HG02884 (cell line): ENCODE results near the gene SH3BGRL3.
"Not testable (repeated sequence)": the region's sequence is repeated elsewhere in the genome, so short reads cannot be mapped to it uniquely, and the experiment has no call there.

Experiments used
- ATAC-seq: cut with Tn5 transposase; IDR thresholded peaks from one replicate; pipeline ENCODE4 v1.9.1; 2021; ENCODE audit warnings: mild to moderate bottlenecking, moderate library complexity; ENCODE audit not compliant: unreplicated experiment

SH3BGRL3 gene

DNA sequence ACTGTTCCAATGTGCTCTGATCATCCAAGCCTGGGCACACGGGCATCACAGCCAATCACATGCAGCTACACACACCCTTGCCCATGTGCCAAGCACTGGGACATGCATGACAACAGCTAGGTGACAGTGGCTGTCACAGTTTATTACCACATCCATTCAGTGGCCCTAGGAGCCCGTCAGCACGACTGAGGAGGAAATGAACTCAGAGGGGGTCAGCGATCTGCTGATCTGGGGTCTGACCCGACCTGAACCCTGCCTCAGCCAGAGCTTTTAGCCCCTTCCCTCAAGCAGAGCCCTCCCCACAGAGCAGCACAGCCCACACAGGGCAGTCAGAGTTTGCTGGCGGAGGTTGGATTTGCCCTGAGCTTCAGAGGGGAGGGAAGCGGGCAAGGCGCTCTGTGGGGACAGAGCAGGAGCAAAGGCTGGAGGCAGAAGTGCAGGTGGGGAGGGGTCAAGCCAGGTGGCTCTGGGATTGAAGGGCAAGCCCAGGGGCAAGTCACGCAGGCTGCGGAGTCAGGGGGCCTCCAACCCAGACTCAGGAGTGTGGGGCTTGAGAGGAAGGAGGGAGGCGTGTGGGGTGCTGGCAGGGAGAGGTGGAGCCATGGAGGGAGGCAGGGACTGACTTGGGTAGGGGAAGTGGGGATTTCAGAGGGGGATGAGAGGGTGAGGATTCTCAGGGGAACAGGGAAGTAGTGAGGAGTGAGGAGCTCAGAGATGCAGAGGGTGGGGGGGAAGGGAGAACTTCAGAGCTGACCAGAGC lies 10.4 kb downstream of the SH3BGRL3 start:
- no peak for ATAC-seq

DNA sequence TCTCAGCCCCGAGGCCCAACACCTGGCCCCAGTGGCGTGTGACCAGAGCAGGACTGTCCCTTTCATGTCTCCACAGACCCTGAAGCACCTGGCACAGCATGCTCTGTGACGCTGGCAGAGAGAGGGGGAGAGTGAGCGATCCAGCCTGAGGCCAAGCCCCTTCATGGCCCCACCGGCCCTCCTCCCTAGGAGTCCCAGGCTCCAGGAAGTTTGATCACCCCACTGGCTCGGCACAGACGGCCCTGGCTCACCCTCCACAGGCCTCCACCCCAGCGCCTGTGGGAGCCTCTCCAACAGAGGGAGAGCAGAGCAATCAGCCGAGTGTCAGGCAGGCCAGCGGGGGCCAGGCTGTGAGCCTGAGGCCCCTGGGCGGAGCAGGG lies 11.0 kb downstream of the SH3BGRL3 start:
- ATAC-seq, result no peak

DNA sequence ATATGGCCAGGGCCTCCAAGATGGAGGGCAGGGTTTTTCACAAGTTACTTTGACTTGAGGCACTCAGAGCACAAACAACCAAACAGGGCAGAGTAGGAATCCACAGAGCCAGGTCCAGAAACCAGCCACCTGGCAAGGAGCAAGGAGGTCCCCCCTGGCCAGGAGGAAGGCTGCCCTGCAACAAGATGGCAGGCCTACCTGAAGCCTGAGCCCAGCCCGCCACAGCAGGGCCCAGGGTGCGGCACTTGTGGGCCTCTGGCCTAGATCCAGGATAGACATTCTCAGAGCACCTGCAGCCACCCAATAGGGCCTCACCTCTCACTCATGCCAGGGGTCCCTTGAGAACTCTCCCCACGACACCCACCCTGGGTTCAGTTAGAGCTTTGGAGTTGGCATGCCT lies 11.5 kb downstream of the SH3BGRL3 start:
- ATAC-seq, result no peak

DNA sequence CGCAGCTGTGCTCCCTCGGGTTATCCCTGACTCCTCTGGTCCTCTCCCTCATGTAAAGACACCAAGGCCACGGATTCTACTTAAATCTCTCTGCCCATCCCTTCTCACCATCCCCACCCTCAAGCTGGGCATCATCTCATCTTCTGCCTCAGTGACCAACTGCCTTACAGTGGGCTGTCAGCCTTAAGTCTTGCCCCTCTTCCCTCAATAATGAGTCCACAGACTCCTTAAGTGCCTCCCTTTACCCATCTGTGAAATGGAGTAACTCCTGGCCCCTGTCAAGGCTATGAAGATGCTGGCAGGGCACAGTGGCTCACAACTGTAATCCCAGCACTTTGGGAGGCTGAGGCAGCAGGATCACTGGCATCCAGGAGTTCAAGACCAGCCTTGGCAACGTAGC lies 12.1 kb downstream of the SH3BGRL3 start:
- ATAC-seq, result no peak

DNA sequence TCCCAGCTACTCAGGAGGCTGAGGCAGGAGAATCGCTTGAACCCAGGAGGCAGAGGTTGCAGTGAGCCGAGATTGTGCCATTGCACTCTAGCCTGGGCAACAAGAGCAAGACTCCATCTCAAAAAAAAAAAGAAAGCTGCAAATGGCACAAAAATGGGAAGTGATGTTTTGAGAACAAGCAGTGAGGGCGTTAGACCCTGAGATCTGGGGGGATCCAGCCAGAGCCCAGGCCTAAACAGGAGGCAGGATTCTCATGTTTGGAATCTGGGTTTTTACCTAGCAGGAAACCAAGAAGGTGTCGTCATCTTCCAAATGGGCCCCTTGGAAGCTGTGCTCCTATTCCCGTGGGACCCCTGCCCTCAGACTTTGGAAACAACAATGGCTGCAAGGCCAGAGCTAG lies 12.8 kb downstream of the SH3BGRL3 start:
- ATAC-seq, result not testable (repeated sequence)

DNA sequence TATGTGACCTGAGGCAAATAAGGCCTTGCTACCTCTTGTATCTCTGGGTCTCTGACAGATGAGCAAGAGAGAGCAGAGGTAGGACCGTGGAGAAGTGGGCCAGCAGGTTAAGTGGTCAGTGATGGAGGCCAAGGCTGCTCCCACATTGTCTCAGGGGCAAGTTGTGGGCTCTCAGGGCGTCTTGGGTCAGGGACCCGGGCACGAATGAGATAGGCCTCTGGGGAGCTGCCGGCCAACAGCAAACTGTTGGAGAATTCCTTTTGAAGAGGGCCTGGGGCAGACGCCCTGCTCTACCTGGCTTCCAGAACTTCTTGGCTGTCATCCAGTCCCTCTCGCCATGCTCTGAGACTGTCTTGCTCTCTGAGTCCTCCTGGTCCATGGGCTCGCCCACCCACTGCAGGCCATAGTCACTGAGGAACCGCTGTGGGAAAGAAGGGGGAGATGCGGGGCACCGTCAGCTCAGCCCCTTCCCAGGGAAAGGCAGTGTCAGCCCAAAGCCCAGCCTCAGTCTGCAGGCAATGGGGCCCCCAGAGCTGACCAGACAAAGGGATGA lies 14.1 kb downstream of the SH3BGRL3 start:
- no peak for ATAC-seq

DNA sequence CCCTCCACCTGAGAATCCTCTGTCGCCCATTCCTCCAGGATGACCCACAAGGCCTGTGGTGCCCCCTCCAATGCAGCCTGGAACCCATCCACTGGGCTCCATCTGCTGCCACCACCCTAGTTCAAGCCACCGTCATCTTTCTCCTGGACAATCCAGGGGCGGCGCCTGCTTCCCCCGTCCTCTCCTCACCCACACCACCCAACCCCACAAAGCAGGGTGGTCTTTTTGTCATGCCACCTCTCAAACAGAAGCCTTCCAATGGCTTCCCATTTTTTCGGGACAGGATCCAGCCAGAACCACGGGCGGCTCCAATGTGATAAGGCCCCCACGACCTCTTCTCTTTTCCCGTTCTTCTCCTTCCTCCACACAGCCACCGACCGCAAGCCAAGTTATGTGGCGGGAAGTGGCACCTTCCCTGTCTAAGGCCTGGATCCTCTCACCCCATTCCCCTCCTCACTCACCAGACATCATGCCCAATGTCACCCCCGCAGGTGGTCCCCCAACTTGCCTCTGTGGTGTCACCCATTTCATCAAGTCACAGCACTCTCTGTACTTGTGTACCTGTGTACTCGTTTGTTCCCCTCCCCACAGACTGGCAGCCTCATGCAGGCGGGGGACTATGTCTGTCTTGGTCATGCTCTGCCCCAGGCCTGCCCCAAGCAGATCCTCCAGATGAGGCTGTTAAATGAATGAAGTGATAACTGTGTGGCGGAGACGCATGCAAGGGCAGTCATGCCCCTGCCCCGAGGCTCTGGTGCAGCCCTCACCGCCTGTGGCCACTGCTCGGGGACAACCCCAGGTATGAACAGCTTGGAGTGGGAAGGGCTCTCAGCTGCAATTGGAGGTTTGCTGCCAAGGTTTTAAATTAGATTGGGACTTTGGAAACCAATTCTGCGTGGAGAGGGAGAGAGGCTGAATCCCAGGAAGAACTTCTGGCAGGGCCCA lies 15.6 kb downstream of the SH3BGRL3 start:
- ATAC-seq, result no peak

DNA sequence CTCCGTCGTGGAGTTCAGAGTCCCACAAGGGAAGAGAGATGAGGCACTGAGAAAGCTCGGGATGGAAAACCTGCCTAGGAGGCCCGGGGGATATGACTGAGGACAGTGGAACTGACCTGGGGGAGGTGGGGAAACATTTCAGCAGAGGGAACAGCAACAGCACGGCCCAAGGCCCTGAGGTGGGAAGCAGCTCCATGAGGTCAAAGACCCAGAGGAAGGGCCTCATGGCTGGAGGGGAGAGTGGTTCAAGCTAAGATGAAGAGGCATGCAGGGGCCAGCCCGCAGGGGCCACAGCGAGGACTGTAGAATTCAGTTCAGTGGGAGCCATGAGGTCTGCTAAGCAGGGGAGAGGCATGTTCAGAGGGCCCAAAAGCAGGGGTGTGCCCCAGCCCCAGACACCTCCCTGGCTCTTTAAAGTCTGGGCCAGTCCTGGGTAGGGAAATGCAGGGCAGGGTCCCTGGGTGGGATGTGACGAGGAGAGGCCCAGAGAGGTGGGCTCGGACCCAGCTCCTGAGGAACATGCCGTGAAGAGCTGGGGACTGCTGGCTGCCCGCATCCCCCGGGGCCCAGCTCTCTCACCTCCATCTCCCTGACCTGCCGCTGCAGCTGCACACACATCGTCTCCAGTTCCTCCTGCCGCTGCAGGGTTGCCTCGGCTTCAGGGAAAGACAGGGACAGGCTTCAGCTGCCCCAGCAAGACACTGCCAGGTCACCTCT lies 16.6 kb downstream of the SH3BGRL3 start:
- no peak for ATAC-seq

DNA sequence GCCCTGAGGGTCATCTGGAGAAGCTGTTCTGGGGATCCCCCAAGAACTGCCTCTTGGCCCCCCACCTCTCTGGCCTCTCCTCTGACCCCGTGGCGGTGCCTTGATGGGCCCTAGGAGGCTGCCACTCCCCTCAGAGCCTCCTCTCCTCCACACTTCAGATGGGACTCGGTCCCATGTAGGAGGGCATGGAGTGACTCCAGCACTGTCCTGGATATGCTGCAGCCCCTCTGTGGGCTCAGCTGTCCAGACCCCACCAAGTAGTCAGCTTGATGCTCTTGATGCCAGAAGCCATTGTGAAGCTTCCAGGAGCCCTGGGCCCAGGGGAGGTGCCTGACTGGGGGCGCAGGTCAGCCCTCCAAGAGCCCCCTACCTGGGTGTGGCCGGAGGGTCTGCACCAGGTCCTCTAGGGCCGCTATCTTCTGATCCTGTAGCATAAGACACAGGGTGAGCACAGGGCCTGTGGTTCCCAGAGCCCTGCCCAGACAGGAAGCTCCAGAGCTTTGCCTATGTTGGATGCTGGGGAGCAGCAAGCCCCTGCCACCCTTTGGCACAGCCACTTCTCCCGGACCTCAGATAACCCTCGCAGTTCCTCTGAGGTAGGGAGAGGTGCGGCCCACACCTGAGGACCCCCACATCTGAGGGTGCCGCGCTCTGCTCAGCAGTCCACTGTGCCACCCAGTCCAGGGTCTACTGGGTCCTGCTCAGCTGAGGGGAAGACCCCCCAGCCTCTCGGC lies 17.3 kb downstream of the SH3BGRL3 start:
- ATAC-seq, result no peak

DNA sequence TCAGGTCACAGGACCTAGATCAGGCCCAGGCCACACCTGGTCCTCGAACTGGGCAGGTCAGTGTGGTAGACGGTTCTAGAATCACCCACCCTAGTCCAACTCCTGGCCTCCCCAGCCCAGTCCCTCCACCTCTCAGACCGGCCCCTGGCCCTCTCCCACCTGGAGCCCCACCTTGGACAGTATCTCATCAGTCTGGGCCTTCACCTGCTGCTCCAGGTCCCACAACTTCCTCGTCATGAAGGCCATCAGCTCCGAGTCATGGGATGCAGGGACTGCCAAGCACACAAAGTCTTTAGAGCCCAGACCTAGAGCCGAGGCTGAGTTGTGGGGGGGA lies 17.9 kb downstream of the SH3BGRL3 start:
- no peak for ATAC-seq

DNA sequence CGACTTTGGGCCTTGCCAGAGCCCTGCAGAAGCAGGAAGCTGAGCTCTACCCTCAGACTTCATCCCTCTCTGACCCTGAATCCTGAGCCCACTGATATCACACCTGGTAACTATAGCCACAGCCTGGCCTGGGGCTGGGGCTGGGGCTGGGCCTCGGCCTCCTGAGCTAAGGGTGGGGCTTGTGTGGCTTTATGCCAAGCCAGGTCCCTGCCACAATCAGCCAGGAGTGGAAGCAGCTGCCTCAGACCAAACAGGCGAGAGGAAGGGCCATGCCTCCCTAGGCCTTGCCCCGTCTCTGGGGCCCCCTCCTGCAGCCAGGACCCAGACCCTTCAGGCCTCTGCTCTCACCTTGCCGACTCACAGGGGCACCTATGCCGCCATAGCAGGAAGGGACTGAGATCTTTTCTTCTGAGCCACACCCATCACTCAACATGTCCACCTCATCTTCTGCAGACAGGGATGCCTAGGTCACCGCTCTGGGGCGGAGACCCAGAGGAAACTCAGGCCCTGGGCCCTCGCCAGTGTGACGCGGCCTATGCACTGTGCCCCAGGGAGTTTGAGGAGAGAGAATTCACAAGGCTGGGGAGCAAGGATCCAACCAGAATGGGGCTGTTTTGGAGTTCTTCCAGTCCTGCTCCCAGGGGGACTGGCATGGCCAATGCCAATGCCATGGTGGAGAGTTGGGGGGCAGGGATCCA lies 20.8 kb downstream of the SH3BGRL3 start:
- no peak for ATAC-seq

DNA sequence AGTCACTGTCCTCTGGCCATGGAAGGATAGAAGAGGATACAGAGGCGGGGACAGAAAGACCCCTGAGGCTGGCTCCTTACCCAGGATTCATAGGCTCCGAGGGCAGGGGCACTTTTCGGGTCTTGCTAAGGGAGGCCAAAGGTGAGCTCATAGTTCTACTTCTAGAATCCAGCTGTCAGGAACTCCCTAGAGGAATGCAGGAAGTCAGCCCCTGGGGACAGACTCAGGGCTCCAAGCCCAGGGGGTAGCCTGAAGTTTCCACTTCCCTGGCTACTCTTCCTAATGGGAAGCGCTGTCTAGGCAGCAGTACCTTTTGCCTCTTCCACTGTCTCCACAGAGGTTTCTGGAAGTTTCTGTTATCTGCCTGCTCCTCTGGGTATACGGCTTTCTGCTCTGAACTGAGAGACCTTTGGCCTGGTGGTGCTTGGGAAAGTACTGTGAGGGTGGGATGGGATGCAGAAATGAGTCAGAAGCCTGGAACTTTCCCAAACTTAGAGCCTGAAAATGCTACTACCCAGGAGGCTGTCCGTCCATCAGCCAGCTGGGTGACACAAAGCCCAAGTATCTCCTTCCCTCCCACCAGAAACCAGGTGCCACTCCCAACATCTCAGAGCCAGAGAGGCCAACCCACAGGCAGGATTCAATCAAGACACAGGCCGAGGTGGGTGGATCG lies 23.0 kb downstream of the SH3BGRL3 start:
- no peak for ATAC-seq

DNA sequence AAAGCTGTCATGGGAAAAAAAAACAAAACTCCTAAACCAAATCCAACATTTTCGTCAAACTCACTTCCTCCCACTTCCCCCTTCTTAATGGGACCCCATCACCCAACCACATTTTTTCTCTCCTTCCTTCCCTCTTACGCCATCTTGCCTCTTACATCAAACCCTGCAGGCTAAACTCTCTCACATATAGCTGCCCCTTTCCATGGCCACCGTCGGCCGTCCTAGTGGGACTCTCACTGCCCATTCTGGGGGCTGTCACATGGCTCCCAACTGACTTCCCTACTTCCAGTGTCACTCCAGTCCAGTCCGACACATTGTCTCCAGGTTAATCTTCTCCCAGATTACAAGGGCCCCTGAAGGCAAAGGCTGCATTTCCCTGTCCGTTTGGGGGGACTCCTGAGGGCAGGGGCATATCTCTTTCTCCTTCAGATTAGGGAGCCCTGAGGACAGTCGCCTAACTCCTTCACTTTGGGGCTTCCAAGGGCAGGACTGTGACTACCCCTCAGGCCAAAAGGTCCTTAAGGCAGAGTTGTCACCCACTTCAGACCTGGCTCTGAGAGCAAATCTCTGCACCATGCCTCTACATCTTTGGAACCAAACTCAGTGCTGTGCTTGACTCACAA lies 25.9 kb downstream of the SH3BGRL3 start:
- no peak for ATAC-seq

DNA sequence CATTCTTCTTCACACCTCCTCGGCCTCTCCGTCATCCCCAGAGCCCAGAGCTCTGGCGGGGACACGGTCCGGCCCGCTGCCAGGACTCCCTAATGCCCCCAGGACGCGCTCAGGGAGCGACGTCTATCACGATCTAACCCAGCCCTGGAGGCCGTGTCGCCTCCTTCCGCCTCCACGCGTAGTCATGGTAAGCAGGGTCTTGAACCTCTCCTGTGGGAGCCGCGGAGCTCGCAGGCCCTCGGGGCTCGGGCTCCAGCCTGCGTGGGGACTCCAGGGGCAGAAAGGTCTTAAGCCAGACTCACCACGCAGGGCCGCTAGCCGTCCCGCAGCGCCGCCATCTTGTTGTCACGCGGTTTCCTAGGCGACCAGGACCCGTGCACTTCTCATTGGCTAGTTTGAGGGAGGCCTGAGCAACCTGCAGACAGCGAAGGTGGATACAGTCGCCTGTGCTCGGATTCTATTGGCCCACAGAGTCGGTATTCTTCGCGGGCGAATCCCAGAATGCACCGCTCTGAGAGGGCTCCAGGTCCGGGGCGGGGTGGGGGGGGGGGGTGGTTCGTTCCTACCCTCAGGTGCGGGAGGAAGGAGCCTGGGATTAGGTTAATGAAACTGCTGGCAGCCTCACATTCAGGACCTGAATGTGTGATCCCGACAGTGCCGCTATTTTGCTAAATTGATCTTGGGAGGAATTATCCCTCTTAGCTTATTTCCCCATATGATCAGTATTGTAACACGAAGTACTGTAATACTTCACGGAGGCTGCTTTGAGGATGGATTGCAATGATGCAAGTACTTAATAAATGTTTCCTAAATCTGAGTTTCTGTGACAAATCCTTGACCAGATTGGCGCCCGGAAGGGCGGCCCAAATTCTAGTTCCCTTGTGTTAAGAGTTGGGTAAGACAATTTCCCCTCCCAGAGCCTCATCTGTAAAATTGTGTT lies 26.7 kb downstream of the SH3BGRL3 start, which contains the start of gene UBXN11:
Gene UBXN11, minus strand, starts transcription at position 347 of the 940 bp plus-strand sequence. CDS start 3,753 bp downstream, outside the sequence.
- ATAC-seq, result peak; percentile 97

DNA sequence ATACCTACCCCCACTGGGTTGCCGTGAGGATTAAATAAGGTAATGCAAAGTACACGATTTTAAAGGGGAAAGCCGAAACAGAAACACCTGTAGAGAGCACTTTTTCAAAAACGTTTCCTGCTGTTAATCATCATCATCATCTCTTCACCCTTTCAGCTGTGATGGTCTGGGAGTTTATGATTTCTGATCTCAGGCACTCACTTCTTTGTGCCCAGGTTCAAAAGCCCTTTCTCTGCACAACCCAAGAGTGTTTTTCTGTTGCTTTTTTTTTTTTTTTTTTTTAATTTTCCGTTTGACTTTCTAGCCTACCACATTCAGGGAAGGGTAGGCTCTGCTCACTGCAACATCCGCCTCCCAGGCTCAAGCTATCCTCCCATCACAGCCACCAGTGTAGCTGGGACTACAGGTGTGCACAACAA lies 27.5 kb downstream of the SH3BGRL3 start:
- ATAC-seq, result no peak

DNA sequence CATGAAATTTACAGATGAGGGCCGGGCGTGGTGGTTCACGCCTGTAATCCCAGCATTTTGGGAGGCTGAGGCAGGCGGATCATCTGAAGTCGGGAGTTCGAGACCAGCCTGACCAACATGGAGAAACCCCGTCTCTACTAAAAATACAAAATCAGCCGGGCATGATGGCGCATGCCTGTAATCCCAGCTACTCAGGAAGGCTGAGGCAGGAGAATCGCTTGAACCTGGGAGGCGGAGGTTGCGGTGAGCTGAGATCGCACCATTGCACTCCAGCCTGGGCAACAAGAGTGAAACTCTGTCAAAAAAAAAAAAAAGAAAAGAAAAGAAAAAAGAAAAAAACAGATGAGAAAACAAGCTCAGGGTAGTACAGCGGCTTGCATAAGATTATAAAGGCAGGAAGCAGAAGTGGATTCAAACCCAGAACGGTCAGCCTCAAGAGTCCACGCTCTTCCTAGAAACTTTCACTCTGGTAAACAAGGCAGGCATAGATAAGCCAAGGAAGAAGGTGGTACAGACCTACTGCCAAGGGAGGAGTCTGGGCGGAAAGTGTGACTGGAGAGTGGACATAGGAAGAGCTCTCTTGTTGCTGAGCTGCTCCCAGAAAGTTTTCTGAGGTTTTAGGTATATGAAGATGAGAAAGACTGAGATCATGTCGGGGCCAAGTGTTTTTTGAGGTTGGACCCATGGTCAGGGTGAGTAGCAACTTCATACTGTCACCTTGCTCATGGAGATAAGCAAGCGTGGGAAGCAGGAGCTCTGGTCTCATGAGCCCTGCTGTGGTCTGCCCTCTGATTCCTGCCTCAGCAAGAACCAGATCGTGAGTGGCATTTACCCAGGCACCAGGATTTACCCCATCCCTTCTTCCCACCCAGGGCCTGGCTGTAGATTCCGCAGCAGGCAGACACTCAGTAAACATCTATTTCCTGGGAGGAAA lies 28.3 kb downstream of the SH3BGRL3 start:
- not testable (repeated sequence) for ATAC-seq

DNA sequence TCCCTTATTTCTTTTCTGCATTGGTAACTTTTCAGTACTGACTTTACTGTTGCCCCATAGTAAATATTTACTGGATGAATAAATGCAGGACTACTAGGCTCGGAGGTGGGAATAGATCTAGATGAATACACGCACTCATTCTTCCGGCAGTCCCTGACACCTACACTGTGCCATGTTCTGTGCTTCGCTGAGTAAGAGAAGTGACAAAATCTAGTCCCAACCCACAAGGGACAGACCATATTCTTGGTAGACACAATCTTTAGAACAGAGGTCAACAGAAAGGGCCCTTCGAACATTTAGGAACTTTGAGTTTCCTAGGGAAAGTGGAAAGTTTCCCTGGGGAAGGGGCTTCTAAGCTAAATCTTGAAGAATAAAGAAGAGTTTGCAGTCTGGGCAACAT lies 34.6 kb downstream of the SH3BGRL3 start:
- no peak for ATAC-seq
